K562 (cell line): ENCODE results near the gene SDK1. TPM values are rescaled to one million over a fixed set of nuclear protein-coding genes. Genes with fewer than 3 reads are reported as not detected.

ENCODE experiments used
- ATAC-seq: fragments of 200-7000 bp; cut with Tn5 transposase; 3 replicates; pipeline ENCODE4 v1.9.1; 2020; ENCODE audit warnings: moderate library complexity
- BruUV-seq: library from RNA; stranded (reverse); fragments of 400-500 nt; replicated peaks from 2 replicates; lab custom pipeline; 2021; lab: Mats Ljungman, UMichigan
- CTCF ChIA-PET: fragments of 300-600 bp; formaldehyde crosslinking; extraction: SDS; loops from one replicate; lab custom pipeline; 2021; ENCODE audit warnings: low intra/inter-chr PET ratio; lab: Yijun Ruan, JAX
- POLR2A ChIA-PET: fragments of 300-600, 350-650 bp; sonication (Branson Sonifier 250); formaldehyde crosslinking; extraction: SDS; loops from one replicate; lab custom pipeline; 2021; ENCODE audit warnings: antibody characterized with exemption, inconsistent platforms; lab: Yijun Ruan, JAX
- DNase-seq, 4 experiments: peaks; one replicate each; pipeline versions ENCODE4 v3.0.0 to v3.0.0-alpha.2; 2011 to 2018; ENCODE audit warnings: low spot score in 3 of 4, mixed read lengths in 3 of 4; ENCODE audit errors: extremely low read depth in 1 of 4
- FAIRE-seq: peaks from 2 replicates; lab custom pipeline; 2011; peaks lifted over from hg19 to GRCh38; lab: Jason Lieb, UNC
- H2AFZ ChIP-seq: 2 replicates; pipeline ENCODE4 v1.6.0; 2011; ENCODE audit warnings: low read depth, low read length, control low read depth, inconsistent platforms
- H3K27ac ChIP-seq: fragments of 200-600 bp; 3 replicates; pipeline ENCODE4 v1.8.0; 2011; ENCODE audit warnings: low read depth, mild to moderate bottlenecking, control low read depth, inconsistent platforms, low read length, moderate library complexity, mixed read lengths; ENCODE audit errors: extremely low read depth
- H3K27me3 ChIP-seq, 2 experiments: fragments of 300-600 bp in 1 of 2; 2 replicates in 1 of 2; 3 replicates in 1 of 2; pipeline versions ENCODE4 v1.6.0 to v1.8.0; 2011; ENCODE audit warnings: inconsistent platforms in 2 of 2, low read length in 2 of 2, mild to moderate bottlenecking in 1 of 2, mixed read lengths in 1 of 2, moderate library complexity in 1 of 2; ENCODE audit not compliant: control insufficient read depth in 2 of 2, insufficient read depth in 2 of 2
- H3K36me3 ChIP-seq: fragments of 300-600 bp; 3 replicates; pipeline ENCODE4 v1.8.0; 2011; ENCODE audit warnings: mild to moderate bottlenecking, low read length, inconsistent platforms; ENCODE audit not compliant: control insufficient read depth, insufficient read depth
- H3K4me1 ChIP-seq, 2 experiments: fragments of 200-600 bp in 1 of 2; replicated peaks in 1 of 2; 2 replicates in 1 of 2; 3 replicates in 1 of 2; pipeline versions ENCODE4 v1.5.1 to v1.8.0; 2011; ENCODE audit warnings: inconsistent platforms in 2 of 2, low read length in 2 of 2, mild to moderate bottlenecking in 1 of 2, mixed read lengths in 1 of 2, moderate library complexity in 1 of 2; ENCODE audit not compliant: control insufficient read depth in 2 of 2, insufficient read depth in 2 of 2
- H3K4me2 ChIP-seq: 2 replicates; pipeline ENCODE4 v1.6.1; 2011; ENCODE audit warnings: low read length, control low read depth, inconsistent platforms, mixed read lengths; ENCODE audit not compliant: insufficient read depth
- H3K4me3 ChIP-seq: fragments of 200-600 bp; sonication (generic), shearing (Covaris generic); 2 replicates; pipeline ENCODE4 v1.5.1; 2016; ENCODE audit warnings: control low read depth, inconsistent platforms
- H3K79me2 ChIP-seq: fragments of 200-600 bp; 3 replicates; pipeline ENCODE4 v1.8.0; 2011; ENCODE audit warnings: low read length, inconsistent platforms; ENCODE audit not compliant: control insufficient read depth, insufficient read depth
- H3K9ac ChIP-seq, 2 experiments: 2 replicates each; pipeline versions ENCODE4 v1.6.0 to v1.6.1; 2011; ENCODE audit warnings: low read depth in 2 of 2, low read length in 2 of 2, control low read depth in 1 of 2, inconsistent platforms in 1 of 2, mild to moderate bottlenecking in 1 of 2, mixed read lengths in 1 of 2; ENCODE audit not compliant: insufficient read depth in 1 of 2
- H3K9me1 ChIP-seq: one replicate; pipeline ENCODE4 v1.6.0; 2011; ENCODE audit warnings: inconsistent platforms, mild to moderate bottlenecking, low read length, moderate library complexity; ENCODE audit not compliant: control insufficient read depth, insufficient read depth
- H3K9me3 ChIP-seq: replicated peaks from 2 replicates; pipeline ENCODE4 v1.5.1; 2011; ENCODE audit warnings: low read depth, low read length, inconsistent platforms; ENCODE audit not compliant: control insufficient read depth, insufficient read depth
- H4K20me1 ChIP-seq: replicated peaks from 2 replicates; pipeline ENCODE4 v1.6.1; 2011; ENCODE audit warnings: low read length, inconsistent platforms, mixed read lengths; ENCODE audit not compliant: control insufficient read depth, insufficient read depth
- CCNT2 ChIP-seq: IDR thresholded peaks from 2 replicates; pipeline ENCODE4 v1.6.1; 2011; ENCODE audit warnings: borderline replicate concordance, low read depth, mild to moderate bottlenecking, moderate library complexity, mixed read lengths, low read length; ENCODE audit not compliant: insufficient read length; ENCODE audit errors: extremely low read depth
- CEBPG ChIP-seq, 3 experiments: fragments of 200-800 bp in 1 of 3; sonication (Bioruptor generic) in 1 of 3; sonication (generic) in 1 of 3; formaldehyde crosslinking in 1 of 3; IDR thresholded peaks in 2 of 3; conservative IDR thresholded peaks in 1 of 3; 2 replicates each; pipeline versions ENCODE4 v1.6.1 to v1.8.0; 2016 to 2022; ENCODE audit warnings: missing compliant biosample characterization in 2 of 3, missing genetic modification characterization in 2 of 3, mild to moderate bottlenecking in 1 of 3, missing genetic modification reagents in 1 of 3
- DIDO1 ChIP-seq: fragments of 450-650 bp; IDR thresholded peaks from 2 replicates; pipeline ENCODE4 v1.6.1; 2016; ENCODE audit warnings: low read depth, missing biosample characterization, missing genetic modification characterization
- FOSL1 ChIP-seq: fragments of 200-800 bp; sonication (Bioruptor generic); conservative IDR thresholded peaks from 2 replicates; pipeline ENCODE4 v1.6.1; 2016; ENCODE audit warnings: missing genetic modification characterization, missing compliant biosample characterization
- HNRNPLL ChIP-seq: fragments of 200-400 bp; formaldehyde crosslinking; IDR thresholded peaks from 2 replicates; pipeline ENCODE4 v1.6.1; 2017; ENCODE audit warnings: low read length, low read depth, mild to moderate bottlenecking; ENCODE audit not compliant: poor library complexity, severe bottlenecking
- KDM5B ChIP-seq: fragments of 200-600 bp; sonication (generic); IDR thresholded peaks from 2 replicates; pipeline ENCODE4 v1.6.1; 2012; ENCODE audit warnings: low read depth, mild to moderate bottlenecking, moderate library complexity, low read length, control low read depth, inconsistent platforms; ENCODE audit not compliant: insufficient replicate concordance
- KLF13 ChIP-seq: fragments of 450-650 bp; IDR thresholded peaks from 2 replicates; pipeline ENCODE4 v1.6.1; 2016; ENCODE audit warnings: missing genetic modification characterization, low read depth, mild to moderate bottlenecking, missing compliant biosample characterization, moderate library complexity, borderline replicate concordance
- MTA2 ChIP-seq: fragments of 450-650 bp; IDR thresholded peaks from 2 replicates; pipeline ENCODE4 v1.6.1; 2016; ENCODE audit warnings: low read depth
- NFE2 ChIP-seq: IDR thresholded peaks from 2 replicates; pipeline ENCODE4 v1.6.1; 2014; ENCODE audit warnings: antibody characterized with exemption, low read depth
- NKRF ChIP-seq: fragments of 450-650 bp; IDR thresholded peaks from 2 replicates; pipeline ENCODE4 v1.6.1; 2016; ENCODE audit warnings: borderline replicate concordance
- SAFB2 ChIP-seq: fragments of 200-400 bp; formaldehyde crosslinking; IDR thresholded peaks from 2 replicates; pipeline ENCODE4 v1.6.1; 2018; ENCODE audit warnings: borderline replicate concordance, low read length, low read depth, moderate library complexity; ENCODE audit not compliant: severe bottlenecking
- SETDB1 ChIP-seq: IDR thresholded peaks from one replicate; pipeline ENCODE4 v1.6.1; 2012; ENCODE audit warnings: low read length, control low read depth, inconsistent platforms
- SUPT5H ChIP-seq: fragments of 450-650 bp; IDR thresholded peaks from 2 replicates; pipeline ENCODE4 v1.6.1; 2016
- TEAD1 ChIP-seq, 2 experiments: fragments of 450-650 bp in 1 of 2; sonication (generic) in 1 of 2; formaldehyde crosslinking; IDR thresholded peaks; 2 replicates each; pipeline versions ENCODE4 v1.4.0 to v1.8.0; 2020 to 2022; ENCODE audit warnings: mild to moderate bottlenecking in 2 of 2, missing genetic modification reagents in 1 of 2
- ZBTB2 ChIP-seq: fragments of 450-650 bp; IDR thresholded peaks from 2 replicates; pipeline ENCODE4 v1.6.1; 2016; ENCODE audit warnings: antibody characterized with exemption
- ZC3H11A ChIP-seq: IDR thresholded peaks from 2 replicates; pipeline ENCODE4 v1.6.1; 2012; ENCODE audit warnings: low read depth, low read length, improper control_type of control experiment
- ZEB2 ChIP-seq: fragments of 450-650 bp; IDR thresholded peaks from 2 replicates; pipeline ENCODE4 v1.6.1; 2016
- ZNF445 ChIP-seq: fragments of 250-450 bp; sonication (Bioruptor Pico); IDR thresholded peaks from 2 replicates; pipeline ENCODE4 v1.4.0; 2020; ENCODE audit warnings: low read depth, mild to moderate bottlenecking, moderate library complexity
- ZNF561 ChIP-seq: fragments of 450-650 bp; formaldehyde crosslinking; conservative IDR thresholded peaks from 2 replicates; pipeline ENCODE4 v1.4.0; 2020; ENCODE audit warnings: mild to moderate bottlenecking, moderate library complexity
- ZNF583 ChIP-seq: fragments of 250-450 bp; sonication (Bioruptor Pico); IDR thresholded peaks from 2 replicates; pipeline ENCODE4 v1.4.0; 2020
- ZNF75A ChIP-seq: fragments of 450-650 bp; formaldehyde crosslinking; IDR thresholded peaks from 2 replicates; pipeline ENCODE4 v1.4.0; 2020; ENCODE audit warnings: mild to moderate bottlenecking
- WGBS: fragments of 100-300 bp; shearing (Covaris generic); methylation state at CpG from one replicate; pipeline ENCODE4 v1.1.6; 2016; ENCODE audit warnings: low coverage, mixed read lengths; ENCODE audit not compliant: insufficient coverage; ENCODE audit errors: missing lambda C conversion rate; 5-methylcytosine and 5-hydroxymethylcytosine counted together
- in situ Hi-C: fragments of 300-500 bp; cut with MboI; formaldehyde crosslinking; loops from 4 replicates; pipeline ENCODE4 v1.15.0; 2018; ENCODE audit warnings: inconsistent platforms, mixed read lengths
- intact Hi-C: fragments of 100-400 bp; cut with micrococcal nuclease; formaldehyde crosslinking; loops from 2 replicates; pipeline ENCODE4 v1.14.2; 2022
- polyA plus RNA-seq, 8 experiments: library from polyadenylated mRNA; depleted of rRNA in 4 of 8; stranded (reverse) in 5 of 8; unstranded in 3 of 8; fragments of >200 nt; fragmentation: Nextera tagmentation in 2 of 8; fragmentation: Illumina TruSeq in 1 of 8; extraction: Ambion mirVana in 2 of 8; extraction: Trizol in 1 of 8; gene quantifications; 2 replicates each; pipeline versions ENCODE4 v1.2.1 to v1.2.3, GENCODE V29; 2011 to 2014; ENCODE audit warnings: inconsistent platforms in 1 of 8, missing spikeins in 1 of 8
- total RNA-seq, 7 experiments: library from RNA; depleted of rRNA in 6 of 7; stranded (reverse); fragments of >200 nt in 6 of 7; fragmentation: Illumina TruSeq in 2 of 7; extraction: Trizol in 2 of 7; gene quantifications; 2 replicates each; pipeline versions ENCODE4 v1.2.1 to v1.2.3, GENCODE V29; 2011 to 2021; ENCODE audit warnings: low replicate concordance in 1 of 7

SDK1 gene
- total and polyA plus RNA-seq, 9 of the 15 experiments (the other 6 are each of a cell fraction or from before 2014, with no cell fraction given), result 0.16 TPM; not detected in 8

GRCh38 chr7:3271298-3271697 is 29.8 kb upstream of the SDK1 start (continued):
- TF ChIP-seq CEBPG (CRISPR knock-in tag; IDR thresholded peaks at IDR 0.05) (no peak), CEBPG (tag; conservative IDR thresholded peaks at IDR 0.05 in 1 of 2, IDR thresholded peaks at IDR 0.05 in 1 of 2) (no peak), SAFB2 (no peak), KLF13 (tag) (no peak), CCNT2 (no peak), ZBTB2 (no peak), NFE2 (no peak), SETDB1 (no peak), TEAD1 (CRISPR knock-in tag; IDR thresholded peaks at IDR 0.05) (no peak)

- Histone ChIP-seq H3K9ac (no peak overlapping the region), H3K9me3 (no peaks in the 10 kb centered on the region), H3K36me3 (no peaks in the 10 kb centered on the region), H2AFZ (no peak overlapping the region), H3K4me1 (no peaks in the 10 kb centered on the region), H3K27me3 (no peaks in the 10 kb centered on the region), H3K9me1 (no peaks in the 10 kb centered on the region), H3K4me3 (no peak overlapping the region), H4K20me1 (no peaks in the 10 kb centered on the region), H3K4me2 (no peak overlapping the region), H3K79me2 (no peaks in the 10 kb centered on the region), H3K27ac (no peak overlapping the region)
- CTCF ChIA-PET, result no interaction called here
- POLR2A ChIA-PET, result interaction anchor here (0.6 to 1.0 kb wide), 2 partner anchors 12 to 387 kb away, joined by 3 read pairs; no protein-coding TSS in a partner anchor
- intact Hi-C loops, result no loop called here
- no TSS peak for BruUV-seq
- ATAC-seq, result no peak
- 0% methylated on average over 1 of the region's 2 CpGs for WGBS
- no peak for FAIRE-seq
- no peak for DNase-seq
- in situ Hi-C loops, result no loop called here
- TF ChIP-seq ZNF75A (CRISPR knock-in tag) (no peak), HNRNPLL (no peak), FOSL1 (no peak), KDM5B (no peak), ZEB2 (no peak), ZC3H11A (no peak), MTA2 (no peak), ZNF583 (CRISPR knock-in tag) (no peak), ZNF445 (no peak), ZNF561 (CRISPR knock-in tag) (no peak), DIDO1 (tag) (no peak), NKRF (no peak), SUPT5H (no peak)
Observed at GRCh38 chr7:3272691-3273141, 28.3 kb upstream of the SDK1 start.
